ENCODE results near the gene DES.

DES gene

DNA sequence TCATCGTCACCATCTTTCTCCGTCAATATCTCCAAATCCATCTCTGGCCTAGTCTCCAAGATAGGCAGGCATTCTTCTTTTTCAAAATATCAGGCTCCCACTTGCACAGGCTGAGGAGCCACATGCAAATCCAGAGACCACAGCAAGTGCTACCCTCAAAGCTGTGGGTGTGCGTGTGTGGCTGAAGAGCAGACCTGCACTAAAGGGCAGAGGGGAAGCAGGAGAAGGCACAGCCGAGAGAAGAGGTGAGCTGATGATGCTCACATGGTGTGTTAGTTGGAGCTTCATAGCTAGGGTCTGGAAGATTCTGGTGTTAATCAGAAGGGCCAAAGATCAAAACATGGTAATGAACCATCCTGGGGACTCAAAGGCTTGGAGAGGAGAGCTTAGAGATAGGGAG lies 20.3 kb downstream of the DES start:
- Histone ChIP-seq H3K27me3 (peaks cover 30 to 48% (median 34%) of the 10 kb centered on the region in 11 experiments), H3K36me3 (no peaks in the 10 kb centered on the region), H4K20me1 (peaks cover 0 to 14% (median 0%) of the 10 kb centered on the region in 11 experiments; a peak in 3 of 22 replicates), H3K4me2 (no peak overlapping the region), H3K9me3 (replicated peaks in 1 of 11) (no peaks in the 10 kb centered on the region), H3K27ac (no peak overlapping the region), H3K4me3 (no peak overlapping the region), H3K9ac (no peak overlapping the region), H3K4me1 (peaks cover 0 to 30% (median 16%) of the 10 kb centered on the region in 10 experiments; a peak in 15 of 20 replicates)
- TF ChIP-seq Cebpa-rat (IDR thresholded peaks at IDR 0.05): no peak

DNA sequence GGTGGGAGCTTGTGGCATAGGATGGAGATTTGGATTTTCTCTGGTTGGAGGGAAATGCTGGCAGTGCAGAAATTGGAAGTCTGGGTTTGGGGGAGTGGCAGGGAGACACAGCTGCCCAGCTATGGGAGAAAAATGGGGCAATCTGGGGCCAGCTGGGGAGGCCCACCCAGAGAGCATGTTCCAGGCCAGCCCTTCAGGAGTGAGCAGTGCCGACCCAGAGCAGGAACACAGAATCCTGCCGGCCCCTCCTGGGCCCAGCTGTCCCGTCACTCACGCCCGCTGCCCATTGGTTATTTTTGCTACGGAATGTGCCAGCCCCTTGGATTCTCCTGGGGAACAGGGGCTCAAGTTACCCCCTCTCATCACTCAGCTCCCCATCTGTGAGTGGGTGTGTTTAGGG lies 21.3 kb downstream of the DES start:
- peaks cover 21 to 39% (median 23%) of the 10 kb centered on the region in 11 experiments for H3K27me3 ChIP-seq
- no peak for TF ChIP-seq Cebpa-rat (IDR thresholded peaks at IDR 0.05)
- peaks cover 0 to 14% (median 0%) of the 10 kb centered on the region in 11 experiments; a peak in 3 of 22 replicates for H4K20me1 ChIP-seq
- H3K4me3 ChIP-seq: no peak overlapping the region
- no peak overlapping the region for H3K4me2 ChIP-seq
- H3K4me1 ChIP-seq: peaks cover 0 to 33% (median 17%) of the 10 kb centered on the region in 10 experiments; a peak in 15 of 20 replicates
- H3K36me3 ChIP-seq: no peaks in the 10 kb centered on the region
- no peak overlapping the region for H3K9ac ChIP-seq
- H3K9me3 ChIP-seq (replicated peaks in 1 of 11): no peaks in the 10 kb centered on the region
- H3K27ac ChIP-seq: no peak overlapping the region

DNA sequence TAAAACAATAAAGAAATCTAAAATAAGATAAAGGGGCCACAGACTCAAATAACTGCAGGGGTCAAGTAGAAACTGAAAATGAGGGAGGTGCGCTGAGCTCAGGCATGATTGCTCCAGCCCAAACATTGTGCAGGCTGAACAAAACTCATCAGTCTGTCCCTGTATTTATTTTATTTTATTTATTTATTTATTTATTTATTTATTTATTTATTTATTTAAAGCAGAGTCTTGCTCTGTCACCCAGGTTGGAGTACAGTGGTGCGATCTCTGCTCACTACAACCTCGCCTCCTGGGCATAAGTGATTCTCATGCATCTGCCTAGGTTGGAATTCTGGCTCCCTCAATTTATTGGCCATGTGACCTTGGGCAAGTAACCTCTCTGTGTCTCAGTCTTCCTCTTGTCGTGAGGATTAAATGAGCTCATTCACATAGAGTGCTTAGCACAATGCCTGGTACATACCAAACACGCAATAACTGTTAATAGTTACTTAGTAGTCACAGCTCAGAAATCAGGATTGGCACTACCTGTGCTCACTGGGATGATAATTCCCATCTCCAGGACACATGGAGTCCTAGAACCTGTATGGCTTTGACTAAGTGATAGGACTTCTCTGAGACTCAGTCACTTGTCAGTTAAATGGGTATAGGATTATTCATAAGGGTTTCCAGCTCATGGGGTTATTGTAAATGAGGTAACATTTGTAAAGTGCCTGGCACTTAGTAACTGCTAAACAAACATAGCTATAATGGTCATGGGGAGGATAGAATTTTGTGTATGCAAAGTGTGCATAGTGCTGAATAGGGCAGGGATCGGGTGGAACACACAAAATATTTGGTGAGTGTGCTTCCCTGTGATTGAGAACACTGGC lies 22.4 kb downstream of the DES start:
- H3K36me3 ChIP-seq: no peaks in the 10 kb centered on the region
- no peak for TF ChIP-seq Cebpa-rat (IDR thresholded peaks at IDR 0.05)
- H3K4me1 ChIP-seq: peaks cover 0 to 44% (median 28%) of the 10 kb centered on the region in 10 experiments; a peak in 16 of 20 replicates
- H3K4me3 ChIP-seq: no peak overlapping the region
- no peak overlapping the region for H3K9ac ChIP-seq
- peak overlapping the region in 4 of 11 experiments; percentile 81 to 87 (median 84); a peak in 7 of 22 replicates for H3K4me2 ChIP-seq
- H3K9me3 ChIP-seq (replicated peaks in 1 of 11): no peaks in the 10 kb centered on the region
- peaks cover 10 to 28% (median 12%) of the 10 kb centered on the region in 11 experiments for H3K27me3 ChIP-seq
- H4K20me1 ChIP-seq: peaks cover 0 to 11% (median 0%) of the 10 kb centered on the region in 11 experiments; a peak in 3 of 22 replicates
- H3K27ac ChIP-seq: no peak overlapping the region

DNA sequence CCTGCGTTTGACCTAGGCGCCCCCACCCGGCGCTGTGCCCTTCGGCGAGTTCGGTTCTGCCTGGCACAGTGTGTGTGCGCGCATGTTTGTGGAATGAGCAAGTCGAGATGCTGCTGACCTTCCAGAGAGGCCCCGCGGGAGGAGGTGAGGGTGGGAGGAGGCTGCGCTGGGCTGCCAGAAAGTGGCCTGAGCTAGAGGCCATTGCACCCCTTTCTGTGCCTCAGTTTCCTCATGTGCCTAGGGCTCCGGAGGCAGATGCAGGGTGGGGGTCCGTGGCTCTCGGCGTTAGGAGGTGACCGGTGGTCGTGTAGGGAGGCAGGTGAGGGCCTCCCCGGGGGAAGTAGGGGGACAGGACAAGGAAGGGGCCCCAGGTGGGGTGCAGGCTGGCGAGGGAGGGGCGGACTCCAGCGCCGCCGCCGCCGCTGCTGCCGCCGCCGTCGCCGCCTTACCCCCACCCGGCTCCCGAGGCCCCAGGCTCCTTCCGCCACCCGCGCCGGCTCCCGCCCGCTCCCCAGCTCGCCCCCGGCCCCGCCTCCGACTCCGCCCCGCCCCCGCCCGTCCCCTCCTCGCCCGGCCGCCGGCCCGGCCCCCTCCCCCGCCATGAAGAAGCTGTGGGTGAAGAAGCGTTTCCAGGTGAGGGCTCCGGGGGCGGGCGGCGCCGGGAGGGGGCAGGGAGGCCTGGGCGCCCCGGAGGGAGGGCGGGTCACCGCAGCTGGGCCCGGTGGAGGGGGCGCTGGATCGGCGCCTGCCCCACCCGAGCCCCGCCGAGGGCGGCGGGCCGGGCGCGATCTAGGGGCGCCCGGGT lies 23.5 kb downstream of the DES start:
- Histone ChIP-seq H3K9ac (peak overlapping the region; percentile 60 to 79 (median 70); a peak in 20 of 22 replicates), H3K4me2 (peak overlapping the region; percentile 80 to 91 (median 84)), H3K9me3 (replicated peaks in 1 of 11) (no peaks in the 10 kb centered on the region), H3K4me1 (peaks cover 0 to 50% (median 34%) of the 10 kb centered on the region in 10 experiments; a peak in 16 of 20 replicates), H3K4me3 (peak overlapping the region; percentile 48 to 73 (median 62)), H4K20me1 (peaks cover 0 to 10% (median 0%) of the 10 kb centered on the region in 11 experiments; a peak in 5 of 22 replicates), H3K27ac (peak overlapping the region in 8 of 11 experiments; percentile 38 to 67 (median 54); a peak in 10 of 22 replicates), H3K27me3 (peaks cover 0 to 24% (median 5%) of the 10 kb centered on the region in 11 experiments; a peak in 13 of 22 replicates), H3K36me3 (no peaks in the 10 kb centered on the region)
- TF ChIP-seq Cebpa-rat (IDR thresholded peaks at IDR 0.05): no peak

DNA sequence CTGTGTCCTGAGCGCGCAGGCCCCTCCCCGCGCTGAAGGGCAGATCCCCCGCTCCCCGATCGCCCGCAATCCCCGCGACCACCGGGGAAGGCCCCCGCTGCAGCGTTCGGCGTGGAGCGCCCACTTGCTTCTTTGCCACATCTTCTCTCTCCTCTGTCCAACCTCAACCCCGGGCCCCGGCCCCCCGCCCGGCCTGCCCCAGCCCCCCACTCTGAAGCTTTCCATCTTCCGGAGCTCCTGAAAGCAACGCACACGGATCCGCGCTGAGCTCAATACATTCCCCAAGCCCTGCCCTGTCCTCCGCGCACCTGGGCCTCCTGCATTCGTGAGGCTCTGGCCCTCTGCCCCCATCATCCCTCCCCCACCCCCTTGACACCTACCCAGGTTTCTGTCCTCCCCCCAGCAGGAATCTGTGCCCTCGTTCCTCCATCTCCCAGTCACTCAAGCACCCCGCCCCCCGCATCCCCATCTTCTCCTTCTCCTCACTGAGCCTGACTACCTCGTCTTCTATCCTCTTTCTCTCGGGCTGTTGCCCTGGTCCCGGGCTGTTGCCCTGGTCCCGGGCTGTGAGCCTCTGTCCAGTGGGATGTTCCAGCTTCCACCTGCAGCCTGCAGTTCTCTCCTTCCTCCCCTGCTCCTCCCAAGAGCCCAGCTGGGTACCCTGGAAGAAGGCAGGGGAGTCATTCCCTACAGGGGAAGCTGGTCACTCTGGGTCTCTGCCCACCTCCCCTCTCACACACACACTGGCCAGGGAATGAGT lies 24.3 kb downstream of the DES start:
- Histone ChIP-seq H3K27ac (no peak overlapping the region; a peak in 1 of 22 replicates), H3K4me3 (peak overlapping the region; percentile 48 to 73 (median 62)), H3K4me2 (peak overlapping the region; percentile 74 to 86 (median 80)), H3K27me3 (peaks cover 5 to 30% (median 11%) of the 10 kb centered on the region in 11 experiments), H4K20me1 (peaks cover 0 to 10% (median 0%) of the 10 kb centered on the region in 11 experiments; a peak in 5 of 22 replicates), H3K36me3 (no peaks in the 10 kb centered on the region), H3K9me3 (replicated peaks in 1 of 11) (no peaks in the 10 kb centered on the region), H3K9ac (peak overlapping the region in 10 of 11 experiments; percentile 60 to 76 (median 68); a peak in 18 of 22 replicates), H3K4me1 (peaks cover 0 to 44% (median 29%) of the 10 kb centered on the region in 10 experiments; a peak in 16 of 20 replicates)
- TF ChIP-seq Cebpa-rat (IDR thresholded peaks at IDR 0.05): no peak

DNA sequence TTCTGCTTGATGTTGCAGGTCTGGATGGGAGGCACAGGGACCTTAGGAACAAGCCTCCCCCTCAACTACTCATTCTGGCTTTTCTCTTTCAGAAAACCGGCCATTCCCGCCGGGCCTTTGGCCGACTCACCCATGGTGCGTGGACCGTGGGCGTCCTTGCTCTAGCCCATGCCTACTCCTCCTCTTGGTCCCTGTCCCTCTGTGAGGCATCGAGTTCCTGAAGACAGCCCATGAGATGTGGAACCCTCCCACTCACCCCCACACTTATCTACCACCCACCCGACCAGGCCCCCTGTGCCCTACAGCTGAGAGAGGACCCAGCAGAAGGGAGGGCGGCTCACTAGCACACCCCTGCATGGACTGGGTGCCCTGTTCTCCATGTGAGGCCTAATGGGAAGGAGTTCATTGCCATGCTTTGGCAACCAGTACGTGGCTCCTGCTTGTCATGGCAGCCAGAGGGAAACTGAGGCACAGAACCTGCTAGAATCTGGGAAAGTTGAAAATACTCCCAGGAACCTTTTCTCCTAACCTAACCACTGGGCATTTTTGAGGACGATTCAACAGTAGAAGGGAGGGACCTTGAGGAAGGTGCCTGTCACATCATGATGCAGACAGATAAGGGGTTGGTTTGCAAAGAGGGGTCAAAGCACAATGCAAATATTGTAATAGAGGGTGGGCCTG lies 25.0 kb downstream of the DES start:
- TF ChIP-seq Cebpa-rat (IDR thresholded peaks at IDR 0.05): no peak
- H3K9ac ChIP-seq: no peak overlapping the region
- H3K27ac ChIP-seq: no peak overlapping the region
- H3K4me1 ChIP-seq: peaks cover 0 to 46% (median 32%) of the 10 kb centered on the region in 10 experiments; a peak in 17 of 20 replicates
- no peaks in the 10 kb centered on the region for H3K9me3 ChIP-seq (replicated peaks in 1 of 11)
- peaks cover 0 to 16% (median 4%) of the 10 kb centered on the region in 11 experiments; a peak in 14 of 22 replicates for H4K20me1 ChIP-seq
- no peaks in the 10 kb centered on the region for H3K36me3 ChIP-seq
- peaks cover 12 to 37% (median 18%) of the 10 kb centered on the region in 11 experiments for H3K27me3 ChIP-seq
- H3K4me2 ChIP-seq: peak overlapping the region in 9 of 11 experiments; percentile 74 to 86 (median 81); a peak in 14 of 22 replicates
- no peak overlapping the region for H3K4me3 ChIP-seq

DNA sequence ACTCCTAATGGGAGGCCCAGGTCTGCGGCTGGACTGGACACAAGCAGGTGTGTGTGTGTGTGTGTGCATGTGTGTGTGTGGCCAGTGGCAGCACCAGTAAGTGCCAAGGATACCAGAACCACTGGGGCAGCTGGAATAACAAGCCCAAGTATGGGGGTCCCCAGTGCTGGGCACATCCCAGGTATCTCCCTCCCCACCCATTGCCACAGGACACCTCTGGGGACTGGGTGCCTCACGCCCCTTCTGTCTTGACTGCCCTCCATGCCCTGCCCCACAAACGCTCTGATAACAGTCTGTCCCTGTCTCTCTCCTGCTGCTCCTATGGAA lies 25.5 kb downstream of the DES start:
- Histone ChIP-seq H3K27ac (no peak overlapping the region), H3K9me3 (replicated peaks in 1 of 11) (no peaks in the 10 kb centered on the region), H3K27me3 (peaks cover 17 to 42% (median 23%) of the 10 kb centered on the region in 11 experiments), H3K9ac (no peak overlapping the region), H4K20me1 (peaks cover 0 to 21% (median 7%) of the 10 kb centered on the region in 11 experiments; a peak in 14 of 22 replicates), H3K4me3 (no peak overlapping the region), H3K4me2 (peak overlapping the region in 2 of 11 experiments; percentile 81 to 84; a peak in 2 of 22 replicates), H3K4me1 (peaks cover 5 to 51% (median 37%) of the 10 kb centered on the region in 10 experiments; a peak in 18 of 20 replicates), H3K36me3 (no peaks in the 10 kb centered on the region)
- TF ChIP-seq Cebpa-rat (IDR thresholded peaks at IDR 0.05): no peak

All from BLaER1 treated with 17β-estradiol and CSF1 and Interleukin-3, amounts not matched to agents 10 nM and 100 nM (cell line).